Peyer's patch (tissue), 4 donors: ENCODE results near the gene PXDN.

Experiments used
- CTCF ChIP-seq, 6 experiments: fragments of 450-650 bp in 4 of 6; fragments of 200-600 bp in 2 of 6; sonication (generic) in 1 of 6; IDR thresholded peaks; one replicate each; pipeline ENCODE4 v1.5.1; 2017 to 2019; ENCODE audit warnings: antibody characterized with exemption in 6 of 6, mild to moderate bottlenecking in 3 of 6, moderate library complexity in 1 of 6
- POLR2A ChIP-seq, 2 donors: fragments of 450-650 bp; IDR thresholded peaks; one replicate each; pipeline ENCODE4 v1.5.1; 2017; ENCODE audit warnings: antibody characterized with exemption in 2 of 2, mild to moderate bottlenecking in 2 of 2, moderate library complexity in 2 of 2

- no peak for TF ChIP-seq POLR2A (IDR thresholded peaks at IDR 0.05)
- TF ChIP-seq CTCF (IDR thresholded peaks at IDR 0.05), result no peak
Measured at GRCh38 chr2:1731963-1732768, 12.1 kb downstream of the PXDN start.
